HG03565 (cell line): ENCODE data around the gene ABCA5.
"Not testable (repeated sequence)": the region's sequence is repeated elsewhere in the genome, so short reads cannot be mapped to it uniquely, and the experiment has no call there.

Source experiments
- ATAC-seq: cut with Tn5 transposase; IDR thresholded peaks from one replicate; pipeline ENCODE4 v1.9.1; 2021; ENCODE audit warnings: mild to moderate bottlenecking, moderate library complexity; ENCODE audit not compliant: unreplicated experiment

ABCA5 gene

GRCh38 chr17:69326377-69327059 is 415 bp downstream of the ABCA5 start:
- ATAC-seq = no peak

- ATAC-seq = no peak
Measured at GRCh38 chr17:69325518-69326376, 1.2 kb downstream of the ABCA5 start.

GRCh38 chr17:69323806-69324205 is 3.1 kb downstream of the ABCA5 start:
- no peak for ATAC-seq

- ATAC-seq = no peak
Measured at GRCh38 chr17:69320908-69321238, 6.1 kb downstream of the ABCA5 start.

GRCh38 chr17:69320210-69320907 is 6.6 kb downstream of the ABCA5 start:
- no peak for ATAC-seq

- no peak for ATAC-seq
Measured at GRCh38 chr17:69317625-69318024, 9.3 kb downstream of the ABCA5 start.

- ATAC-seq = no peak
Measured at GRCh38 chr17:69314246-69315065, 12.5 kb downstream of the ABCA5 start.

GRCh38 chr17:69305177-69305576 is 21.8 kb downstream of the ABCA5 start:
- no peak for ATAC-seq

- no peak for ATAC-seq
Measured at GRCh38 chr17:69302682-69303081, 24.3 kb downstream of the ABCA5 start.

GRCh38 chr17:69300222-69300621 is 26.7 kb downstream of the ABCA5 start:
- ATAC-seq = no peak

GRCh38 chr17:69298120-69298722 is 28.7 kb downstream of the ABCA5 start:
- ATAC-seq = not testable (repeated sequence)

- ATAC-seq = no peak
Measured at GRCh38 chr17:69287168-69287567, 39.8 kb downstream of the ABCA5 start.

GRCh38 chr17:69286257-69286656 is 40.7 kb downstream of the ABCA5 start:
- no peak for ATAC-seq

GRCh38 chr17:69284646-69285045 is 42.3 kb downstream of the ABCA5 start:
- no peak for ATAC-seq

GRCh38 chr17:69282002-69282401 is 44.9 kb downstream of the ABCA5 start:
- no peak for ATAC-seq

GRCh38 chr17:69276279-69276678 is 50.7 kb downstream of the ABCA5 start:
- ATAC-seq = not testable (repeated sequence)

GRCh38 chr17:69275751-69276150 is 51.2 kb downstream of the ABCA5 start:
- no peak for ATAC-seq

GRCh38 chr17:69271023-69271422 is 55.9 kb downstream of the ABCA5 start:
- ATAC-seq = no peak

- no peak for ATAC-seq
Measured at GRCh38 chr17:69269131-69269998, 57.6 kb downstream of the ABCA5 start.
